ENCODE measurements around the gene LINC00632. TPM values are rescaled to one million over a fixed set of nuclear protein-coding genes. Genes with fewer than 3 reads are reported as not detected.

Gene LINC00632
- total and polyA plus RNA-seq, 2 donors (not counting 1 experiment from before 2014, with no cell fraction given), result not detected

- no peak for ATAC-seq (ENCODE audit: low read depth)
- no peak overlapping the region for H3K4me3 Mint-ChIP-seq
- CTCF ChIA-PET, result no interaction called here
Observed at GRCh38 chrX:140775211-140775610, 65.7 kb downstream of the LINC00632 start.

GRCh38 chrX:140776320-140776719 lies 66.8 kb downstream of the LINC00632 start:
- no peak overlapping the region for H3K4me3 ChIP-seq (ENCODE audit: control extremely low read depth in 1 of 5, extremely low read depth in 1 of 5, insufficient read depth in 1 of 5, low read depth in 2 of 5, low read length in 4 of 5)
- DNase-seq (no peak), ATAC-seq (ENCODE audit: low read depth) (no peak)
- no peak overlapping the region for H3K27ac ChIP-seq (ENCODE audit: low read length in 2 of 2)
- intact Hi-C loops (cut with micrococcal nuclease), result no loop called here
- H2AFZ ChIP-seq (ENCODE audit: insufficient read depth, low read depth, low read length, poor library complexity, severe bottlenecking), result no peak overlapping the region
- no peaks in the 10 kb centered on the region for H3K9me3 ChIP-seq (ENCODE audit: control extremely low read depth in 1 of 3, control insufficient read depth in 2 of 3, insufficient read depth in 1 of 3, low read length in 2 of 3)
- no peaks in the 10 kb centered on the region for H3K4me1 ChIP-seq (ENCODE audit: control insufficient read depth in 2 of 2, insufficient read depth in 2 of 2, low read length in 2 of 2)
- no peak overlapping the region for H3K9ac ChIP-seq (ENCODE audit: low read length)
- H3K4me3 Mint-ChIP-seq, result no peak overlapping the region
- H3K27ac Mint-ChIP-seq, result no peak overlapping the region
- POLR2A ChIA-PET, result no interaction called here
- no peak for TF ChIP-seq CTCF (IDR thresholded peaks at IDR 0.05)
- no peak for TF ChIP-seq EZH2 (IDR thresholded peaks at IDR 0.05; ENCODE audit: borderline replicate concordance, insufficient read depth, low read depth, low read length, poor library complexity, severe bottlenecking)
- 100% methylated on average over 3 of the region's 31 CpGs for WGBS (ENCODE audit: insufficient coverage)
- H3K4me2 ChIP-seq (replicated peaks; ENCODE audit: low read depth, low read length, poor library complexity, severe bottlenecking), result no peak overlapping the region
- H3K36me3 ChIP-seq (replicated peaks in 1 of 2; ENCODE audit: control extremely low read depth in 1 of 2, control insufficient read depth in 1 of 2, extremely low read depth in 1 of 2, insufficient read depth in 2 of 2, low read length in 1 of 2), result no peaks in the 10 kb centered on the region
- no peaks in the 10 kb centered on the region for H3K9me3 Mint-ChIP-seq (ENCODE audit: insufficient read depth)
- H3K79me2 ChIP-seq (ENCODE audit: control insufficient read depth, insufficient read depth, low read length), result no peaks in the 10 kb centered on the region
- H3K27me3 ChIP-seq (replicated peaks in 1 of 4; ENCODE audit: control extremely low read depth in 1 of 4, control insufficient read depth in 3 of 4, insufficient read depth in 4 of 4, low read length in 3 of 4), result no peaks in the 10 kb centered on the region
- no peaks in the 10 kb centered on the region for H4K20me1 ChIP-seq (ENCODE audit: control insufficient read depth, insufficient read depth, low read length, poor library complexity, severe bottlenecking)
- no peaks in the 10 kb centered on the region for H3K27me3 Mint-ChIP-seq
- CTCF ChIA-PET, result no interaction called here
- no peaks in the 10 kb centered on the region for H3K4me1 Mint-ChIP-seq

More at GRCh38 chrX:140775211-140775610, 65.7 kb downstream of the LINC00632 start:
- H3K27ac Mint-ChIP-seq, result no peak overlapping the region
- H3K79me2 ChIP-seq (ENCODE audit: control insufficient read depth, insufficient read depth, low read length), result no peaks in the 10 kb centered on the region
- H3K9ac ChIP-seq (ENCODE audit: low read length), result no peak overlapping the region
- no peak overlapping the region for H3K4me2 ChIP-seq (replicated peaks; ENCODE audit: low read depth, low read length, poor library complexity, severe bottlenecking)
- H3K27me3 ChIP-seq (replicated peaks in 1 of 4; ENCODE audit: control extremely low read depth in 1 of 4, control insufficient read depth in 3 of 4, insufficient read depth in 4 of 4, low read length in 3 of 4), result no peaks in the 10 kb centered on the region
- no peak overlapping the region for H2AFZ ChIP-seq (ENCODE audit: insufficient read depth, low read depth, low read length, poor library complexity, severe bottlenecking)
- H3K4me1 ChIP-seq (ENCODE audit: control insufficient read depth in 2 of 2, insufficient read depth in 2 of 2, low read length in 2 of 2), result no peaks in the 10 kb centered on the region
- no peak overlapping the region for H3K4me3 ChIP-seq (ENCODE audit: control extremely low read depth in 1 of 5, extremely low read depth in 1 of 5, insufficient read depth in 1 of 5, low read depth in 2 of 5, low read length in 4 of 5)
- intact Hi-C loops (cut with micrococcal nuclease), result no loop called here
- DNase-seq, result no peak
- no peaks in the 10 kb centered on the region for H3K4me1 Mint-ChIP-seq
- no peaks in the 10 kb centered on the region for H3K9me3 ChIP-seq (ENCODE audit: control extremely low read depth in 1 of 3, control insufficient read depth in 2 of 3, insufficient read depth in 1 of 3, low read length in 2 of 3)
- no peak overlapping the region for H3K27ac ChIP-seq (ENCODE audit: low read length in 2 of 2)
- H3K36me3 ChIP-seq (replicated peaks in 1 of 2; ENCODE audit: control extremely low read depth in 1 of 2, control insufficient read depth in 1 of 2, extremely low read depth in 1 of 2, insufficient read depth in 2 of 2, low read length in 1 of 2), result no peaks in the 10 kb centered on the region
- no peaks in the 10 kb centered on the region for H3K9me3 Mint-ChIP-seq (ENCODE audit: insufficient read depth)
- H3K27me3 Mint-ChIP-seq, result no peaks in the 10 kb centered on the region
- WGBS (ENCODE audit: insufficient coverage), result no CpG with 5 or more reads among the region's 4 CpGs
- POLR2A ChIA-PET, result no interaction called here
- H4K20me1 ChIP-seq (ENCODE audit: control insufficient read depth, insufficient read depth, low read length, poor library complexity, severe bottlenecking), result no peaks in the 10 kb centered on the region
- TF ChIP-seq CTCF (IDR thresholded peaks at IDR 0.05) (no peak), EZH2 (IDR thresholded peaks at IDR 0.05; ENCODE audit: borderline replicate concordance, insufficient read depth, low read depth, low read length, poor library complexity, severe bottlenecking) (no peak)

Data from B cell (primary cell).